Myocyte (in vitro differentiated cells): Measurements from ENCODE around the gene PIPOX. TPM values are rescaled to one million over a fixed set of nuclear protein-coding genes. Genes with fewer than 3 reads are reported as not detected.

ENCODE experiments used
- DNase-seq: peaks from one replicate; pipeline ENCODE4 v3.0.0-alpha.2; 2012; ENCODE audit warnings: low read depth
- total RNA-seq: library from RNA; depleted of rRNA; stranded (reverse); fragments of >200 nt; gene quantifications from 2 replicates; pipeline ENCODE4 v1.2.3, GENCODE V29; 2014

The PIPOX gene
- total RNA-seq, 1 donor from 2014 or later = 6.4 TPM

GRCh38 chr17:29095439-29095838 lies 52.5 kb downstream of the PIPOX start:
- no peak for DNase-seq

GRCh38 chr17:29096094-29096493 lies 53.2 kb downstream of the PIPOX start:
- DNase-seq = no peak

GRCh38 chr17:29099527-29099926 lies 56.6 kb downstream of the PIPOX start:
- no peak for DNase-seq

- DNase-seq = no peak
These were observed 57.4 kb downstream of the PIPOX start for GRCh38 chr17:29100296-29100695.

GRCh38 chr17:29102046-29102445 lies 59.1 kb downstream of the PIPOX start:
- DNase-seq = peak; percentile 94

- DNase-seq = peak; percentile 99
These were observed 59.8 kb downstream of the PIPOX start for GRCh38 chr17:29102741-29103181.

- DNase-seq = peak; percentile 83
These were observed 60.4 kb downstream of the PIPOX start for GRCh38 chr17:29103341-29103740.

Other genes with a start within 250 kb of the PIPOX start
- gene FAM222B, start 200.4 kb upstream of the PIPOX start, total RNA-seq = 12.7 and 13.3 TPM in 2 replicates
- gene ERAL1, start 188.1 kb upstream of the PIPOX start, total RNA-seq = 35.2 and 43.7 TPM in 2 replicates
- gene FLOT2, start 145.4 kb upstream of the PIPOX start, total RNA-seq = 30.1 and 36.4 TPM in 2 replicates
- 3.3 and 5.3 TPM in 2 replicates for gene DHRS13, start 140.1 kb upstream of the PIPOX start, total RNA-seq
- 18.5 and 21.4 TPM in 2 replicates for gene PHF12, start 91.6 kb upstream of the PIPOX start, total RNA-seq
- 0.16 and 0.57 TPM in 2 replicates for gene SEZ6, start 37.1 kb upstream of the PIPOX start, total RNA-seq
- 167 and 209 TPM in 2 replicates for gene MYO18A, start 137.3 kb downstream of the PIPOX start, total RNA-seq
- not detected in 2 replicates for gene CRYBA1, start 203.7 kb downstream of the PIPOX start, total RNA-seq